ENCODE data around the gene INPP5D. TPM values are rescaled to one million over a fixed set of nuclear protein-coding genes. Genes with fewer than 3 reads are reported as not detected.

The INPP5D gene
- total and polyA plus RNA-seq, 4 donors: 2.9 to 18.8 (median 6.6) TPM

DNA sequence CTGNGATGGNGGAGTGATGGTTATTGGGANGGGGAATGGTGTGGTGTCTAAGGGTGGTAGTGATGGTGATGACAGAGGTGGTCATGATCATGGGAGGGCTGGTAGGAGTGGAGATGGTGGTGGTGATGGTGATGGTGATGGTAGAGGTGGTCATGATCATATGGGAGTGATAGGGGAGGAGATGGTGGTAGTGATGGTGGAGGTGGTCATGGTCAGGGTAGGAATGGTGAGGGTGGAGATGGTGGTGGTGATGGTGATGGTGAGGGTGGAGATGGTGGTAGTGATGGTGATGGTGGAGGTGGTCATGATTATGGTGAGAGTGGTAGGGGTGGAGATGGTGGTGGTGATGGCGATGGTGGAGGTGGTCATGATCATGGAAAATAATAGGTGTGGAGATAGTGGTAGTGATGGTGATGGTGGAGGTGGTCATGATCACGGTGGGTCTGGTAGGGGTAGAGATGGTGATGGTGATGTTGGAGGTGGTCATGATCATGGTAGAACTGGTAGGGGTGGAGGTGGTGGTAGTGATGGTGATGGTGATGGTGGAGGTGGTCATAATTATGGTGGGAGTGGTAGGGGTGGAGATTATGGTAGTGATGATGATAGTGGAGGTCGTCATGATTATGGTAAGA lies 83.7 kb downstream of the INPP5D start:
- Histone ChIP-seq H3K4me3 (ENCODE audit: low read depth in 1 of 3, low read length in 3 of 3) (no peak overlapping the region), H3K36me3 (ENCODE audit: control insufficient read depth in 4 of 4, insufficient read depth in 3 of 4, low read depth in 1 of 4, low read length in 3 of 4) (peaks cover 2 to 8% (median 4%) of the 10 kb centered on the region in 4 donors), H3K4me1 (ENCODE audit: control insufficient read depth in 4 of 4, insufficient read depth in 4 of 4, low read length in 3 of 4) (no peaks in the 10 kb centered on the region), H3K9me3 (ENCODE audit: control insufficient read depth in 4 of 4, low read length in 3 of 4) (no peaks in the 10 kb centered on the region), H3K27me3 (ENCODE audit: control insufficient read depth in 4 of 4, insufficient read depth in 4 of 4, low read length in 3 of 4) (peaks cover 0 to 3% (median 0%) of the 10 kb centered on the region in 4 donors), H3K9ac (ENCODE audit: low read depth in 1 of 2, low read length in 2 of 2) (no peak overlapping the region), H3K27ac (ENCODE audit: low read depth in 1 of 2, low read length in 2 of 2) (no peak overlapping the region)
- TF ChIP-seq, protein P1, sequence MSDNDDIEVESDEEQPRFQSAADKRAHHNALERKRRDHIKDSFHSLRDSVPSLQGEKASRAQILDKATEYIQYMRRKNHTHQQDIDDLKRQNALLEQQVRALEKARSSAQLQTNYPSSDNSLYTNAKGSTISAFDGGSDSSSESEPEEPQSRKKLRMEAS (IDR thresholded peaks at IDR 0.05): no peak
- TF ChIP-seq FOXA2 (IDR thresholded peaks at IDR 0.05) (no peak), EGR1 (IDR thresholded peaks at IDR 0.05; ENCODE audit: low read depth in 2 of 2) (no peak), TAF1 (conservative IDR thresholded peaks at IDR 0.05) (no peak), HNF4A (conservative IDR thresholded peaks at IDR 0.05) (no peak), NR2F2 (IDR thresholded peaks at IDR 0.05) (no peak), RXRA (IDR thresholded peaks at IDR 0.05) (no peak), RAD21 (IDR thresholded peaks at IDR 0.05) (no peak)
- TF ChIP-seq, protein P2, sequence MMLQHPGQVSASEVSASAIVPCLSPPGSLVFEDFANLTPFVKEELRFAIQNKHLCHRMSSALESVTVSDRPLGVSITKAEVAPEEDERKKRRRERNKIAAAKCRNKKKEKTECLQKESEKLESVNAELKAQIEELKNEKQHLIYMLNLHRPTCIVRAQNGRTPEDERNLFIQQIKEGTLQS (IDR thresholded peaks at IDR 0.05): no peak
- WGBS: 94% methylated on average over 3 of the region's 3 CpGs
- DNase-seq (ENCODE audit: low spot score): no peak

DNA sequence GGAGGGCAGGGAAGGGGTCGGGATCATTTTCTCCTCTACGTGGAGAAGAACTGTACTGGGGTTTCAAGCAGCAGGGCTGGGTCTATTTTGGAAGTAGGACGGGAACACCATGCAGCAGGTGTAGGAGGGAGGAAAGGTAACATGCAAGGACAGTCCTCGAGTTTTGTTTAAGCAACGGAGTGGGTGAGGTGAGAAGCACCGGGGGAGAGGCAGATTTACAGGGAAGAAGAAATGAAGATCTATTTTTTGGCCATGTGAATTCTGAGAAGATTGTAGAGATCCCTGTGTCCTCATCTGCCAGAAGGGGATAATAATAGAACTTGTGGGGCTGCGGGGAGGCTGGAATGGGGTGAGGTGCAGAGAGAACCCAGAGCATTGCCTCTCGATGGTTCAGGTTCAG lies 85.6 kb downstream of the INPP5D start:
- Histone ChIP-seq H3K27me3 (ENCODE audit: control insufficient read depth in 4 of 4, insufficient read depth in 4 of 4, low read length in 3 of 4) (peaks cover 0 to 1% (median 0%) of the 10 kb centered on the region in 4 donors), H3K9ac (ENCODE audit: low read depth in 1 of 2, low read length in 2 of 2) (no peak overlapping the region), H3K27ac (ENCODE audit: low read depth in 1 of 2, low read length in 2 of 2) (no peak overlapping the region), H3K9me3 (ENCODE audit: control insufficient read depth in 4 of 4, low read length in 3 of 4) (no peaks in the 10 kb centered on the region), H3K36me3 (ENCODE audit: control insufficient read depth in 4 of 4, insufficient read depth in 3 of 4, low read depth in 1 of 4, low read length in 3 of 4) (peaks cover 2 to 8% (median 4%) of the 10 kb centered on the region in 4 donors), H3K4me3 (ENCODE audit: low read depth in 1 of 3, low read length in 3 of 3) (no peak overlapping the region), H3K4me1 (ENCODE audit: control insufficient read depth in 4 of 4, insufficient read depth in 4 of 4, low read length in 3 of 4) (no peaks in the 10 kb centered on the region)
- 88% methylated on average over 8 of the region's 8 CpGs for WGBS
- TF ChIP-seq, protein P1 (IDR thresholded peaks at IDR 0.05): no peak
- TF ChIP-seq TAF1 (conservative IDR thresholded peaks at IDR 0.05) (no peak), FOXA1 (IDR thresholded peaks at IDR 0.05) (no peak), YY1 (IDR thresholded peaks at IDR 0.05) (no peak), FOXA2 (IDR thresholded peaks at IDR 0.05) (no peak), HNF4A (conservative IDR thresholded peaks at IDR 0.05) (no peak)
- TF ChIP-seq, protein P3, sequence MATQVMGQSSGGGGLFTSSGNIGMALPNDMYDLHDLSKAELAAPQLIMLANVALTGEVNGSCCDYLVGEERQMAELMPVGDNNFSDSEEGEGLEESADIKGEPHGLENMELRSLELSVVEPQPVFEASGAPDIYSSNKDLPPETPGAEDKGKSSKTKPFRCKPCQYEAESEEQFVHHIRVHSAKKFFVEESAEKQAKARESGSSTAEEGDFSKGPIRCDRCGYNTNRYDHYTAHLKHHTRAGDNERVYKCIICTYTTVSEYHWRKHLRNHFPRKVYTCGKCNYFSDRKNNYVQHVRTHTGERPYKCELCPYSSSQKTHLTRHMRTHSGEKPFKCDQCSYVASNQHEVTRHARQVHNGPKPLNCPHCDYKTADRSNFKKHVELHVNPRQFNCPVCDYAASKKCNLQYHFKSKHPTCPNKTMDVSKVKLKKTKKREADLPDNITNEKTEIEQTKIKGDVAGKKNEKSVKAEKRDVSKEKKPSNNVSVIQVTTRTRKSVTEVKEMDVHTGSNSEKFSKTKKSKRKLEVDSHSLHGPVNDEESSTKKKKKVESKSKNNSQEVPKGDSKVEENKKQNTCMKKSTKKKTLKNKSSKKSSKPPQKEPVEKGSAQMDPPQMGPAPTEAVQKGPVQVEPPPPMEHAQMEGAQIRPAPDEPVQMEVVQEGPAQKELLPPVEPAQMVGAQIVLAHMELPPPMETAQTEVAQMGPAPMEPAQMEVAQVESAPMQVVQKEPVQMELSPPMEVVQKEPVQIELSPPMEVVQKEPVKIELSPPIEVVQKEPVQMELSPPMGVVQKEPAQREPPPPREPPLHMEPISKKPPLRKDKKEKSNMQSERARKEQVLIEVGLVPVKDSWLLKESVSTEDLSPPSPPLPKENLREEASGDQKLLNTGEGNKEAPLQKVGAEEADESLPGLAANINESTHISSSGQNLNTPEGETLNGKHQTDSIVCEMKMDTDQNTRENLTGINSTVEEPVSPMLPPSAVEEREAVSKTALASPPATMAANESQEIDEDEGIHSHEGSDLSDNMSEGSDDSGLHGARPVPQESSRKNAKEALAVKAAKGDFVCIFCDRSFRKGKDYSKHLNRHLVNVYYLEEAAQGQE (IDR thresholded peaks at IDR 0.05): no peak
- TF ChIP-seq, protein P4, sequence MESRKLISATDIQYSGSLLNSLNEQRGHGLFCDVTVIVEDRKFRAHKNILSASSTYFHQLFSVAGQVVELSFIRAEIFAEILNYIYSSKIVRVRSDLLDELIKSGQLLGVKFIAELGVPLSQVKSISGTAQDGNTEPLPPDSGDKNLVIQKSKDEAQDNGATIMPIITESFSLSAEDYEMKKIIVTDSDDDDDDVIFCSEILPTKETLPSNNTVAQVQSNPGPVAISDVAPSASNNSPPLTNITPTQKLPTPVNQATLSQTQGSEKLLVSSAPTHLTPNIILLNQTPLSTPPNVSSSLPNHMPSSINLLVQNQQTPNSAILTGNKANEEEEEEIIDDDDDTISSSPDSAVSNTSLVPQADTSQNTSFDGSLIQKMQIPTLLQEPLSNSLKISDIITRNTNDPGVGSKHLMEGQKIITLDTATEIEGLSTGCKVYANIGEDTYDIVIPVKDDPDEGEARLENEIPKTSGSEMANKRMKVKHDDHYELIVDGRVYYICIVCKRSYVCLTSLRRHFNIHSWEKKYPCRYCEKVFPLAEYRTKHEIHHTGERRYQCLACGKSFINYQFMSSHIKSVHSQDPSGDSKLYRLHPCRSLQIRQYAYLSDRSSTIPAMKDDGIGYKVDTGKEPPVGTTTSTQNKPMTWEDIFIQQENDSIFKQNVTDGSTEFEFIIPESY (IDR thresholded peaks at IDR 0.05): no peak
- TF ChIP-seq, protein P5, sequence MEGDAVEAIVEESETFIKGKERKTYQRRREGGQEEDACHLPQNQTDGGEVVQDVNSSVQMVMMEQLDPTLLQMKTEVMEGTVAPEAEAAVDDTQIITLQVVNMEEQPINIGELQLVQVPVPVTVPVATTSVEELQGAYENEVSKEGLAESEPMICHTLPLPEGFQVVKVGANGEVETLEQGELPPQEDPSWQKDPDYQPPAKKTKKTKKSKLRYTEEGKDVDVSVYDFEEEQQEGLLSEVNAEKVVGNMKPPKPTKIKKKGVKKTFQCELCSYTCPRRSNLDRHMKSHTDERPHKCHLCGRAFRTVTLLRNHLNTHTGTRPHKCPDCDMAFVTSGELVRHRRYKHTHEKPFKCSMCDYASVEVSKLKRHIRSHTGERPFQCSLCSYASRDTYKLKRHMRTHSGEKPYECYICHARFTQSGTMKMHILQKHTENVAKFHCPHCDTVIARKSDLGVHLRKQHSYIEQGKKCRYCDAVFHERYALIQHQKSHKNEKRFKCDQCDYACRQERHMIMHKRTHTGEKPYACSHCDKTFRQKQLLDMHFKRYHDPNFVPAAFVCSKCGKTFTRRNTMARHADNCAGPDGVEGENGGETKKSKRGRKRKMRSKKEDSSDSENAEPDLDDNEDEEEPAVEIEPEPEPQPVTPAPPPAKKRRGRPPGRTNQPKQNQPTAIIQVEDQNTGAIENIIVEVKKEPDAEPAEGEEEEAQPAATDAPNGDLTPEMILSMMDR (IDR thresholded peaks at IDR 0.05; ENCODE audit: low read depth, low read length, missing input control): no peak
- no peak for DNase-seq (ENCODE audit: low spot score)

All from liver (tissue), 9 donors.